IMR-90 (cell line): ENCODE data around the gene HPS4. TPM values are rescaled to one million over a fixed set of nuclear protein-coding genes. Genes with fewer than 3 reads are reported as not detected.

Experiments used
- ATAC-seq: fragments of 200-7000 bp; cut with Tn5 transposase; 2 replicates; pipeline ENCODE4 v1.9.1; 2020; ENCODE audit warnings: low read depth, mild to moderate bottlenecking, moderate library complexity
- BruUV-seq: library from RNA; stranded (reverse); fragments of 400-500 nt; replicated peaks from 2 replicates; lab custom pipeline; 2021; lab: Mats Ljungman, UMichigan
- CTCF ChIA-PET: fragments of 300-600 bp; formaldehyde crosslinking; extraction: SDS; loops from one replicate; lab custom pipeline; 2021; ENCODE audit warnings: antibody characterized with exemption; lab: Yijun Ruan, JAX
- POLR2A ChIA-PET: fragments of 300-600 bp; sonication (Branson Sonifier 250); formaldehyde crosslinking; loops from one replicate; lab custom pipeline; 2022; ENCODE audit warnings: antibody characterized with exemption; ENCODE audit not compliant: unreplicated experiment; lab: Charles Lee
- DNase-seq: peaks from one replicate; pipeline ENCODE4 v3.0.0; 2013
- H2AFZ ChIP-seq: replicated peaks from 2 replicates; pipeline ENCODE3; 2013; ENCODE audit warnings: low read length, mild to moderate bottlenecking; ENCODE audit not compliant: poor library complexity
- H2AK5ac ChIP-seq: 2 replicates; pipeline ENCODE4 v1.6.1; 2013; ENCODE audit warnings: low read depth, low read length, inconsistent platforms
- H2AK9ac ChIP-seq: replicated peaks from 2 replicates; pipeline ENCODE3; 2013; ENCODE audit warnings: mild to moderate bottlenecking, low read depth, low read length, moderate library complexity; ENCODE audit not compliant: poor library complexity
- H2BK120ac ChIP-seq: 2 replicates; pipeline ENCODE4 v1.6.1; 2013; ENCODE audit warnings: low read depth, low read length, inconsistent platforms
- H2BK15ac ChIP-seq: 3 replicates; pipeline ENCODE4 v1.6.1; 2013; ENCODE audit warnings: low read depth, low read length, inconsistent platforms
- H2BK20ac ChIP-seq: 2 replicates; pipeline ENCODE4 v1.6.1; 2013; ENCODE audit warnings: low read depth, mild to moderate bottlenecking, inconsistent platforms, low read length, moderate library complexity
- H2BK5ac ChIP-seq: 2 replicates; pipeline ENCODE4 v1.6.1; 2013; ENCODE audit warnings: mild to moderate bottlenecking, low read depth, low read length, inconsistent platforms; ENCODE audit not compliant: poor library complexity, severe bottlenecking
- H3K14ac ChIP-seq: replicated peaks from 2 replicates; pipeline ENCODE4 v1.6.1; 2013; ENCODE audit warnings: low read depth, low read length, inconsistent platforms
- H3K18ac ChIP-seq: 2 replicates; pipeline ENCODE4 v1.6.1; 2013; ENCODE audit warnings: low read depth, low read length, control low read depth
- H3K23ac ChIP-seq: 2 replicates; pipeline ENCODE4 v1.6.1; 2013; ENCODE audit warnings: low read depth, low read length, inconsistent platforms
- H3K27ac ChIP-seq: 2 replicates; pipeline ENCODE4 v1.5.1; 2013; ENCODE audit warnings: mild to moderate bottlenecking, control low read depth, low read length; ENCODE audit not compliant: insufficient read depth
- H3K27me3 ChIP-seq: 2 replicates; pipeline ENCODE4 v1.6.1; 2013; ENCODE audit warnings: low read length; ENCODE audit not compliant: control insufficient read depth, insufficient read depth
- H3K36me3 ChIP-seq: 2 replicates; pipeline ENCODE4 v1.6.1; 2013; ENCODE audit warnings: low read length, mixed read lengths; ENCODE audit not compliant: control insufficient read depth, insufficient read depth
- H3K4ac ChIP-seq: 2 replicates; pipeline ENCODE4 v1.6.1; 2013; ENCODE audit warnings: low read depth, low read length, inconsistent platforms
- H3K4me1 ChIP-seq: 2 replicates; pipeline ENCODE4 v1.6.1; 2013; ENCODE audit warnings: low read length, mixed read lengths; ENCODE audit not compliant: control insufficient read depth, insufficient read depth
- H3K4me2 ChIP-seq: 2 replicates; pipeline ENCODE4 v1.6.1; 2013; ENCODE audit warnings: low read depth, mild to moderate bottlenecking, control low read depth, low read length, moderate library complexity
- H3K4me3 ChIP-seq: 2 replicates; pipeline ENCODE4 v1.5.1; 2013; ENCODE audit warnings: low read depth, mild to moderate bottlenecking, control low read depth, low read length, moderate library complexity; ENCODE audit not compliant: insufficient read depth
- H3K56ac ChIP-seq: 2 replicates; pipeline ENCODE4 v1.6.1; 2013; ENCODE audit warnings: low read length, inconsistent platforms; ENCODE audit not compliant: insufficient read depth; ENCODE audit errors: extremely low read depth
- H3K79me1 ChIP-seq, 2 experiments: 2 replicates each; pipeline ENCODE4 v1.6.1; 2013; ENCODE audit warnings: low read length in 2 of 2, inconsistent platforms in 1 of 2, low read depth in 1 of 2
- H3K9ac ChIP-seq: 2 replicates; pipeline ENCODE4 v1.6.1; 2013; ENCODE audit warnings: low read depth, low read length, control low read depth
- H3K9me1 ChIP-seq: 2 replicates; pipeline ENCODE4 v1.6.1; 2013; ENCODE audit warnings: low read length, inconsistent platforms; ENCODE audit not compliant: insufficient read depth
- H3K9me3 ChIP-seq: 2 replicates; pipeline ENCODE4 v1.6.1; 2013; ENCODE audit warnings: low read length; ENCODE audit not compliant: control insufficient read depth, insufficient read depth
- H4K20me1 ChIP-seq: 2 replicates; pipeline ENCODE4 v1.6.1; 2013; ENCODE audit warnings: low read length, inconsistent platforms; ENCODE audit not compliant: insufficient read depth
- H4K5ac ChIP-seq: 2 replicates; pipeline ENCODE4 v1.6.1; 2013; ENCODE audit warnings: mild to moderate bottlenecking, low read depth, low read length, control low read depth
- H4K8ac ChIP-seq, 2 experiments: 2 replicates each; pipeline ENCODE4 v1.6.1; 2013; ENCODE audit warnings: low read depth in 2 of 2, low read length in 2 of 2, control low read depth in 1 of 2, inconsistent platforms in 1 of 2
- H4K91ac ChIP-seq: 2 replicates; pipeline ENCODE4 v1.6.1; 2013; ENCODE audit warnings: low read depth, low read length, inconsistent platforms; ENCODE audit not compliant: insufficient read depth
- WGBS, 2 experiments: methylation state at CpG; one replicate each; pipeline versions ENCODE4 v1.1.5 to v1.1.7; 2013; ENCODE audit warnings: missing lambda C conversion rate in 2 of 2; ENCODE audit not compliant: insufficient read length in 1 of 2; ENCODE audit errors: extremely low coverage in 2 of 2; 5-methylcytosine and 5-hydroxymethylcytosine counted together
- dilution Hi-C: fragments of 300-500 bp; cut with HindIII; formaldehyde crosslinking; loops from one replicate; pipeline ENCODE4 v1.14.3; 2018; ENCODE audit warnings: low sequenced_read_pairs; ENCODE audit not compliant: unreplicated experiment
- in situ Hi-C: fragments of 300-500 bp; cut with MboI; formaldehyde crosslinking; loops from 3 replicates; pipeline ENCODE4 v1.14.3; 2019; ENCODE audit warnings: low sequenced_read_pairs, inconsistent platforms, mixed read lengths
- intact Hi-C: fragments of 100-400 bp; cut with micrococcal nuclease; formaldehyde crosslinking; loops from 2 replicates; pipeline ENCODE4 v1.10.0; 2022
- polyA plus RNA-seq, 3 experiments: library from polyadenylated mRNA; depleted of rRNA; stranded (reverse); fragments of >200 nt; gene quantifications; 2 replicates each; pipeline ENCODE4 v1.2.3, GENCODE V29; 2012; ENCODE audit warnings: low replicate concordance in 1 of 3
- total RNA-seq: library from RNA; depleted of rRNA; stranded (reverse); fragments of >200 nt; gene quantifications from 2 replicates; pipeline ENCODE4 v1.2.3, GENCODE V29; 2012
- TF ChIP-seq, protein P1 (sequence below): fragments of 150-350 bp; IDR thresholded peaks from 2 replicates; pipeline ENCODE4 v1.6.1; 2017; ENCODE audit warnings: mild to moderate bottlenecking, antibody characterized with exemption, low read length, low read depth

Gene HPS4
- total and polyA plus RNA-seq, 2 of the 4 experiments (the other 2 are of a cell fraction) = 15.8 to 19.0 TPM

DNA sequence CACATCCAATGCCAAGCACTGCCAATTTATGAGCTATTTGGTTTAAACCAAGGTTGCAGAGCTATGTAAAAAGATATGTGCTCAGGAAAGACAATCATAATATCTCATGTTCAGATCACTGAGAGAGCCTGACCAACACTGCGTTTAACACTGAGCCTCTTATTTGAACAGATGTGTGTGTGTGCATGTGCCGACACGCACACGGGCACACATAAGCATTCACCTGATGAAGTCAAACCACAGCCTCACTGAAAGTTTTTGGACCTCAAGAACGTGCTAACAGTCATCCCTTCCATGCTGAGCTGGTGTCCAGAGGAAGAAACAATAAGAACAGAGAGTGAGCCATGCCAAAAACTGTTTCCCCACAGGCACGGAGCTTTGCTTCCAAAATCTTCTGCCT, 23.4 kb downstream of the HPS4 start:
- POLR2A ChIA-PET = no interaction called here
- H4K8ac ChIP-seq = no peak overlapping the region
- dilution Hi-C loops (no loop called here), in situ Hi-C loops (loop anchor here (5.0 kb wide), 1 partner anchor 58 kb away; no protein-coding TSS in a partner anchor), intact Hi-C loops (loop anchor here (1.0 kb wide), 1 partner anchor 41 kb away; no protein-coding TSS in a partner anchor)
- no peak overlapping the region for H4K91ac ChIP-seq
- no peaks in the 10 kb centered on the region for H3K9me3 ChIP-seq
- no peak overlapping the region for H3K14ac ChIP-seq
- DNase-seq (no peak), ATAC-seq (no peak)
- H4K20me1 ChIP-seq = 0 out of 2 replicates have a peak, but pooled peaks cover 6% of the 10 kb centered on the region
- H2BK15ac ChIP-seq = no peak overlapping the region
- H3K4ac ChIP-seq = no peak overlapping the region
- no TSS peak for BruUV-seq
- no peak overlapping the region for H2BK5ac ChIP-seq
- no peaks in the 10 kb centered on the region for H3K4me1 ChIP-seq
- no peak overlapping the region for H3K56ac ChIP-seq
- no peak overlapping the region for H3K4me3 ChIP-seq
- CTCF ChIA-PET = interaction anchor here (0.7 to 2.8 kb wide), 4 partner anchors 14 to 96 kb away, joined by 3 to 14 read pairs (median 3); no protein-coding TSS in a partner anchor
- no peak overlapping the region for H2AK9ac ChIP-seq
- H2BK120ac ChIP-seq = no peak overlapping the region
- H2AK5ac ChIP-seq = no peak overlapping the region
- H3K79me1 ChIP-seq = peaks cover 3 to 15% of the 10 kb centered on the region in 2 experiments; a peak in 3 of 4 replicates
- H4K5ac ChIP-seq = no peak overlapping the region
- H2AFZ ChIP-seq = no peak overlapping the region
- 100% methylated on average over 3 of the region's 6 CpGs; no CpG with 5 or more reads in 1 of the 2 experiments for WGBS, 2 experiments
- no peak overlapping the region for H3K4me2 ChIP-seq
- H2BK20ac ChIP-seq = no peak overlapping the region
- no peak overlapping the region for H3K9ac ChIP-seq
- H3K23ac ChIP-seq = no peak overlapping the region
- H3K27me3 ChIP-seq = no peaks in the 10 kb centered on the region
- no peak overlapping the region for H3K18ac ChIP-seq
- peaks cover 48% of the 10 kb centered on the region for H3K36me3 ChIP-seq
- no peaks in the 10 kb centered on the region; the same call in 1 of the 2 replicates for H3K9me1 ChIP-seq
- no peak overlapping the region for H3K27ac ChIP-seq
- TF ChIP-seq, protein P1, sequence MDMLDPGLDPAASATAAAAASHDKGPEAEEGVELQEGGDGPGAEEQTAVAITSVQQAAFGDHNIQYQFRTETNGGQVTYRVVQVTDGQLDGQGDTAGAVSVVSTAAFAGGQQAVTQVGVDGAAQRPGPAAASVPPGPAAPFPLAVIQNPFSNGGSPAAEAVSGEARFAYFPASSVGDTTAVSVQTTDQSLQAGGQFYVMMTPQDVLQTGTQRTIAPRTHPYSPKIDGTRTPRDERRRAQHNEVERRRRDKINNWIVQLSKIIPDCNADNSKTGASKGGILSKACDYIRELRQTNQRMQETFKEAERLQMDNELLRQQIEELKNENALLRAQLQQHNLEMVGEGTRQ = no peak
